Gastrocnemius medialis (tissue), 4 donors: ENCODE measurements around the gene EEF1A2.

Experiments
- CTCF ChIP-seq, 5 experiments: fragments of 450-650 bp in 3 of 5; fragments of 200-600 bp in 2 of 5; sonication (generic) in 2 of 5; IDR thresholded peaks in 4 of 5; conservative IDR thresholded peaks in 1 of 5; 1 replicate in 4 of 5; 2 replicates in 1 of 5; pipeline ENCODE4 v1.5.1; 2016 to 2019; ENCODE audit warnings: antibody characterized with exemption in 5 of 5, mild to moderate bottlenecking in 3 of 5, moderate library complexity in 3 of 5
- POLR2A ChIP-seq, 2 donors: fragments of 450-650 bp; IDR thresholded peaks; one replicate each; pipeline ENCODE4 v1.6.1; 2017; ENCODE audit warnings: antibody characterized with exemption in 2 of 2, mild to moderate bottlenecking in 2 of 2, moderate library complexity in 2 of 2

- TF ChIP-seq CTCF (IDR thresholded peaks at IDR 0.05 in 4 of 5, conservative IDR thresholded peaks at IDR 0.05 in 1 of 5) = no peak
- TF ChIP-seq POLR2A (IDR thresholded peaks at IDR 0.05) = no peak
Measured at GRCh38 chr20:63502671-63503172, 3.8 kb upstream of the EEF1A2 start.
